Parathyroid adenoma (tissue), 2 donors: ENCODE results near the gene GPR183.

Source experiments
- H2AFZ ChIP-seq: fragments of 300-600 bp; sonication (generic); one replicate; pipeline ENCODE4 v1.7.0; 2017; ENCODE audit warnings: antibody characterized with exemption, mild to moderate bottlenecking
- H3K27ac ChIP-seq: fragments of 300-600 bp; sonication (generic); one replicate; pipeline ENCODE4 v1.7.0; 2017
- H3K27me3 ChIP-seq: fragments of 300-600 bp; sonication (generic); one replicate; pipeline ENCODE4 v1.7.0; 2017; ENCODE audit warnings: low read length; ENCODE audit not compliant: control insufficient read depth, insufficient read depth
- H3K36me3 ChIP-seq: fragments of 300-600 bp; sonication (generic); one replicate; pipeline ENCODE4 v1.7.0; 2017; ENCODE audit warnings: low read length; ENCODE audit not compliant: control insufficient read depth, insufficient read depth
- H3K4me1 ChIP-seq: fragments of 300-600 bp; sonication (generic); one replicate; pipeline ENCODE4 v1.7.0; 2017; ENCODE audit warnings: control low read depth
- H3K4me2 ChIP-seq: fragments of 300-600 bp; sonication (generic); one replicate; pipeline ENCODE4 v1.7.0; 2017; ENCODE audit warnings: low read length
- H3K4me3 ChIP-seq: fragments of 300-600 bp; sonication (generic); one replicate; pipeline ENCODE4 v1.7.0; 2017; ENCODE audit warnings: low read depth, low read length
- H3K79me2 ChIP-seq: fragments of 300-600 bp; sonication (generic); one replicate; pipeline ENCODE4 v1.7.0; 2017; ENCODE audit warnings: control low read depth
- H3K9ac ChIP-seq: fragments of 300-600 bp; sonication (generic); one replicate; pipeline ENCODE4 v1.7.0; 2017; ENCODE audit warnings: mild to moderate bottlenecking
- H3K9me3 ChIP-seq: fragments of 300-600 bp; sonication (generic); one replicate; pipeline ENCODE4 v1.7.0; 2017; ENCODE audit warnings: low read length; ENCODE audit not compliant: control insufficient read depth
- CTCF ChIP-seq: fragments of 300-600 bp; sonication (generic); IDR thresholded peaks from one replicate; pipeline ENCODE4 v1.7.0; 2017; ENCODE audit warnings: antibody characterized with exemption, mild to moderate bottlenecking
- donor health status: primary hyperparathyroidism.

The GPR183 gene

GRCh38 chr13:99267927-99268326 lies 39.3 kb downstream of the GPR183 start:
- Histone ChIP-seq H3K27me3 (no peaks in the 10 kb centered on the region), H3K4me1 (no peaks in the 10 kb centered on the region)

GRCh38 chr13:99266827-99267226 lies 40.4 kb downstream of the GPR183 start:
- Histone ChIP-seq H3K4me2 (no peak overlapping the region), H3K36me3 (no peaks in the 10 kb centered on the region), H3K4me1 (no peaks in the 10 kb centered on the region), H3K4me3 (no peak overlapping the region), H3K27me3 (no peaks in the 10 kb centered on the region), H3K79me2 (peaks cover 2% of the 10 kb centered on the region), H3K27ac (no peak overlapping the region), H2AFZ (no peak overlapping the region), H3K9me3 (no peaks in the 10 kb centered on the region), H3K9ac (no peak overlapping the region)
- no peak for TF ChIP-seq CTCF

More at GRCh38 chr13:99267927-99268326, 39.3 kb downstream of the GPR183 start:
- Histone ChIP-seq H3K79me2 (peaks cover 8% of the 10 kb centered on the region), H3K4me3 (no peak overlapping the region), H2AFZ (no peak overlapping the region), H3K9me3 (no peaks in the 10 kb centered on the region), H3K27ac (no peak overlapping the region), H3K9ac (no peak overlapping the region), H3K4me2 (no peak overlapping the region), H3K36me3 (no peaks in the 10 kb centered on the region)
- no peak for TF ChIP-seq CTCF

GRCh38 chr13:99265821-99266426 lies 41.3 kb downstream of the GPR183 start:
- Histone ChIP-seq H3K27me3 (no peaks in the 10 kb centered on the region), H3K79me2 (peaks cover 2% of the 10 kb centered on the region), H2AFZ (no peak overlapping the region), H3K4me1 (no peaks in the 10 kb centered on the region), H3K4me3 (no peak overlapping the region), H3K9me3 (no peaks in the 10 kb centered on the region), H3K27ac (no peak overlapping the region), H3K4me2 (no peak overlapping the region), H3K9ac (no peak overlapping the region), H3K36me3 (no peaks in the 10 kb centered on the region)
- peak; percentile 36 for TF ChIP-seq CTCF

- Histone ChIP-seq H3K27me3 (no peaks in the 10 kb centered on the region), H3K9me3 (no peaks in the 10 kb centered on the region), H3K27ac (no peak overlapping the region), H2AFZ (no peak overlapping the region), H3K79me2 (no peaks in the 10 kb centered on the region), H3K4me2 (no peak overlapping the region), H3K4me3 (no peak overlapping the region), H3K9ac (no peak overlapping the region), H3K4me1 (no peaks in the 10 kb centered on the region), H3K36me3 (no peaks in the 10 kb centered on the region)
- TF ChIP-seq CTCF: no peak
Observed at GRCh38 chr13:99265162-99265800, 41.9 kb downstream of the GPR183 start.

- Histone ChIP-seq H3K4me3 (no peak overlapping the region), H3K27me3 (no peaks in the 10 kb centered on the region), H3K79me2 (no peaks in the 10 kb centered on the region), H3K27ac (no peak overlapping the region), H3K9me3 (no peaks in the 10 kb centered on the region), H2AFZ (no peak overlapping the region), H3K9ac (no peak overlapping the region), H3K4me2 (no peak overlapping the region), H3K4me1 (no peaks in the 10 kb centered on the region), H3K36me3 (no peaks in the 10 kb centered on the region)
- TF ChIP-seq CTCF: no peak
Observed at GRCh38 chr13:99264051-99264450, 43.1 kb downstream of the GPR183 start.
